ENCODE results near the gene C10orf88. TPM values are rescaled to one million over a fixed set of nuclear protein-coding genes. Genes with fewer than 3 reads are reported as not detected.

Gene C10orf88
- total RNA-seq, 1 donor from 2014 or later, result 14.3 TPM

DNA sequence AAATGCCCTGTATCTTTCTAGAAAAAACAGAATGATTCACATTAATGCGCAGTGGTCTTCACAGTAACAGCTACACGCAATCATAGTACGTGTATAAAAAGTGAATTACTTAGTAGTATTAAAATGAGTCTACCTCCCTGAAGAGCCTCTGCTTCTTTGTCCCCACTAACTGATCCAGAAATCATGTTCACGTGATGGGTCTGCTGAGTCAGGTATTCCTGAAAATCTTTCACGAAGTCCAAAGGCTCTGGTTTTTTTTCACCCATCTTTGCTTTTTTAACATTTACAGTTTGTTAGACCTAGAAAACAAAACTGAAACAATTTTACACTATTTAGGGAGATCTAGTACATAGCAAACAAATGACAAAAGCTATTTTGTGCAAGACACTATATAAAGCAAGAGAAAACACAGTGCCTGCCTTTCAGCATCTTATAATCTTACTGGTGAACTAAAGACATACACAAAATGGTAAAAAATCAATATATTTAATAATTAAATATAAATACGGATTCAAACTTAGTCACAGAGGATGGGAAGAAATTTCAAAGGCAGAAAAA lies 44.4 kb upstream of the C10orf88 start:
- Mint-ChIP-seq H3K4me1 (ENCODE audit: low read depth, unreplicated experiment) (no peaks in the 10 kb centered on the region), H3K9me3 (ENCODE audit: unreplicated experiment) (no peaks in the 10 kb centered on the region), H3K27me3 (ENCODE audit: low read depth, unreplicated experiment) (no peaks in the 10 kb centered on the region), H3K27ac (ENCODE audit: unreplicated experiment) (no peak overlapping the region), H3K4me3 (ENCODE audit: unreplicated experiment) (no peak overlapping the region), H3K36me3 (ENCODE audit: low read depth, unreplicated experiment) (peaks cover 8% of the 10 kb centered on the region)
- no peak for FAIRE-seq
- peaks cover 3% of the 10 kb centered on the region for H3K36me3 ChIP-seq (ENCODE audit: insufficient read depth, low read length)
- H3K79me2 ChIP-seq (ENCODE audit: insufficient read depth, low read length), result peaks cover 43% of the 10 kb centered on the region
- H2AFZ ChIP-seq (ENCODE audit: low read depth, low read length), result no peak overlapping the region
- DNase-seq (ENCODE audit: low read depth), result no peak
- no peaks in the 10 kb centered on the region for H3K27me3 ChIP-seq (ENCODE audit: insufficient read depth, low read length)
- no peak overlapping the region for H3K9ac ChIP-seq (ENCODE audit: low read length)
- no peak for TF ChIP-seq EZH2 (IDR thresholded peaks at IDR 0.05; ENCODE audit: insufficient read depth, low read length)
- TF ChIP-seq, protein P1, sequence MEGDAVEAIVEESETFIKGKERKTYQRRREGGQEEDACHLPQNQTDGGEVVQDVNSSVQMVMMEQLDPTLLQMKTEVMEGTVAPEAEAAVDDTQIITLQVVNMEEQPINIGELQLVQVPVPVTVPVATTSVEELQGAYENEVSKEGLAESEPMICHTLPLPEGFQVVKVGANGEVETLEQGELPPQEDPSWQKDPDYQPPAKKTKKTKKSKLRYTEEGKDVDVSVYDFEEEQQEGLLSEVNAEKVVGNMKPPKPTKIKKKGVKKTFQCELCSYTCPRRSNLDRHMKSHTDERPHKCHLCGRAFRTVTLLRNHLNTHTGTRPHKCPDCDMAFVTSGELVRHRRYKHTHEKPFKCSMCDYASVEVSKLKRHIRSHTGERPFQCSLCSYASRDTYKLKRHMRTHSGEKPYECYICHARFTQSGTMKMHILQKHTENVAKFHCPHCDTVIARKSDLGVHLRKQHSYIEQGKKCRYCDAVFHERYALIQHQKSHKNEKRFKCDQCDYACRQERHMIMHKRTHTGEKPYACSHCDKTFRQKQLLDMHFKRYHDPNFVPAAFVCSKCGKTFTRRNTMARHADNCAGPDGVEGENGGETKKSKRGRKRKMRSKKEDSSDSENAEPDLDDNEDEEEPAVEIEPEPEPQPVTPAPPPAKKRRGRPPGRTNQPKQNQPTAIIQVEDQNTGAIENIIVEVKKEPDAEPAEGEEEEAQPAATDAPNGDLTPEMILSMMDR (IDR thresholded peaks at IDR 0.05; ENCODE audit: insufficient read depth, low read depth, low read length), result no peak
- no peak overlapping the region for H3K4me3 ChIP-seq (ENCODE audit: insufficient read depth, low read depth, low read length)
- no peak overlapping the region for H3K4me2 ChIP-seq (ENCODE audit: low read length)
- H4K20me1 ChIP-seq (ENCODE audit: insufficient read depth, low read length), result peaks cover 34% of the 10 kb centered on the region
- no peak overlapping the region for H3K27ac ChIP-seq (ENCODE audit: low read depth, low read length)
- H3K4me1 ChIP-seq (ENCODE audit: insufficient read depth, low read length), result no peaks in the 10 kb centered on the region
- no peaks in the 10 kb centered on the region for H3K9me3 ChIP-seq (ENCODE audit: insufficient read depth, low read depth, low read length)

DNA sequence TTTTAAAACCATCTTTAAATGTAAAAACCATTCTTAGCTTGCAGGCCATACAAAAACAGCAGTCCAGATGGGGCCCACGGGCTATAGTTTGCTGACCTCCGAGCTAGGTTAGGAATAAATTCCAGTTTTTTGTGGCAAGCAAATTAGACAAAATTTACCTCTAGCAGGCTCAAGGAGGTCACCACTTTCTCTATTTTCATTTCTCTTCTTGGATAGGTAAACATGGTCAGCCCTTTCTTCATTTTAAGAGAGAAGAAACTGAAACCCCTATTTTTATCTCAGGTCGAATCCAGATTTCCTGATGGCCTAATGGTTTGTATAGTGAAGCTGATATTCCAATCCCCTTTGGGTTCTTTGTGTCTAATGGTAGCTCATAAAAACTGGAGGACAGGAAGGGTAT lies 43.8 kb upstream of the C10orf88 start:
- Mint-ChIP-seq H3K9me3 (ENCODE audit: unreplicated experiment) (no peaks in the 10 kb centered on the region), H3K4me3 (ENCODE audit: unreplicated experiment) (no peak overlapping the region), H3K27ac (ENCODE audit: unreplicated experiment) (no peak overlapping the region), H3K27me3 (ENCODE audit: low read depth, unreplicated experiment) (no peaks in the 10 kb centered on the region), H3K36me3 (ENCODE audit: low read depth, unreplicated experiment) (peaks cover 8% of the 10 kb centered on the region), H3K4me1 (ENCODE audit: low read depth, unreplicated experiment) (no peaks in the 10 kb centered on the region)
- DNase-seq (ENCODE audit: low read depth) (no peak), FAIRE-seq (no peak)
- H3K9ac ChIP-seq (ENCODE audit: low read length), result no peak overlapping the region
- peaks cover 3% of the 10 kb centered on the region for H3K36me3 ChIP-seq (ENCODE audit: insufficient read depth, low read length)
- H3K27ac ChIP-seq (ENCODE audit: low read depth, low read length), result no peak overlapping the region
- H3K27me3 ChIP-seq (ENCODE audit: insufficient read depth, low read length), result no peaks in the 10 kb centered on the region
- no peaks in the 10 kb centered on the region for H3K4me1 ChIP-seq (ENCODE audit: insufficient read depth, low read length)
- no peak overlapping the region for H3K4me2 ChIP-seq (ENCODE audit: low read length)
- TF ChIP-seq, protein P1 (IDR thresholded peaks at IDR 0.05; ENCODE audit: insufficient read depth, low read depth, low read length), result no peak
- TF ChIP-seq EZH2 (IDR thresholded peaks at IDR 0.05; ENCODE audit: insufficient read depth, low read length), result no peak
- peaks cover 39% of the 10 kb centered on the region for H3K79me2 ChIP-seq (ENCODE audit: insufficient read depth, low read length)
- H2AFZ ChIP-seq (ENCODE audit: low read depth, low read length), result no peak overlapping the region
- H4K20me1 ChIP-seq (ENCODE audit: insufficient read depth, low read length), result peaks cover 32% of the 10 kb centered on the region
- no peaks in the 10 kb centered on the region for H3K9me3 ChIP-seq (ENCODE audit: insufficient read depth, low read depth, low read length)
- H3K4me3 ChIP-seq (ENCODE audit: insufficient read depth, low read depth, low read length), result no peak overlapping the region

DNA sequence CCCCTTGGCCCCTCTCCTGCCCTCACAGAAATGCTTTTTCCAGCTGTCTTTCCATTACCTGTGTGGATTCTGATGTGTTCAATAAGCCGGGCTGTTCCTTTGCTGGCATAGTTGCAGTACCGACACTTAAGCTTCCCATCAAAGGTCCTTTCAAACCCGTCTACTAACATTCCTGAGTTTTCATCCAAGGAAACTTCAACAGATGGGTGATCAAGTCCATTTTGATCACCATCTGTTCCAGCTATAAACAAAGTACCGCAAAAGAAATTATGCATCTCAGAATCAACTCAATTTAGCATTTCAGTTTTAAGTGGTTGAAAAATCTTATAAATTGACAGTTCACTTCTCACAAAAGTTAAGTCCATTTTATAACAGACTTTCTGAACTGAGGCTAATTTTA lies 41.9 kb upstream of the C10orf88 start:
- Histone ChIP-seq H3K9me3 (ENCODE audit: insufficient read depth, low read depth, low read length) (no peaks in the 10 kb centered on the region), H3K9ac (ENCODE audit: low read length) (no peak overlapping the region), H3K4me2 (ENCODE audit: low read length) (no peak overlapping the region), H3K36me3 (ENCODE audit: insufficient read depth, low read length) (peaks cover 6% of the 10 kb centered on the region), H3K27me3 (ENCODE audit: insufficient read depth, low read length) (no peaks in the 10 kb centered on the region), H4K20me1 (ENCODE audit: insufficient read depth, low read length) (peaks cover 26% of the 10 kb centered on the region), H3K27ac (ENCODE audit: low read depth, low read length) (no peak overlapping the region), H2AFZ (ENCODE audit: low read depth, low read length) (no peak overlapping the region), H3K4me1 (ENCODE audit: insufficient read depth, low read length) (no peaks in the 10 kb centered on the region), H3K4me3 (ENCODE audit: insufficient read depth, low read depth, low read length) (no peak overlapping the region), H3K79me2 (ENCODE audit: insufficient read depth, low read length) (peaks cover 28% of the 10 kb centered on the region)
- TF ChIP-seq EZH2 (IDR thresholded peaks at IDR 0.05; ENCODE audit: insufficient read depth, low read length), result no peak
- TF ChIP-seq, protein P1 (IDR thresholded peaks at IDR 0.05; ENCODE audit: insufficient read depth, low read depth, low read length), result no peak
- Mint-ChIP-seq H3K4me3 (ENCODE audit: unreplicated experiment) (no peak overlapping the region), H3K36me3 (ENCODE audit: low read depth, unreplicated experiment) (peaks cover 8% of the 10 kb centered on the region), H3K27ac (ENCODE audit: unreplicated experiment) (no peak overlapping the region), H3K9me3 (ENCODE audit: unreplicated experiment) (no peaks in the 10 kb centered on the region), H3K27me3 (ENCODE audit: low read depth, unreplicated experiment) (no peaks in the 10 kb centered on the region), H3K4me1 (ENCODE audit: low read depth, unreplicated experiment) (no peaks in the 10 kb centered on the region)
- DNase-seq (ENCODE audit: low read depth), result no peak
- FAIRE-seq, result no peak
